Thyroid gland (tissue), 4 donors: ENCODE data around the gene SLC25A45. TPM values are rescaled to one million over a fixed set of nuclear protein-coding genes. Genes with fewer than 3 reads are reported as not detected.
A peak's percentile ranks its signal among the peaks of the same experiment; 100 is the strongest.

Experiments
- DNase-seq, 2 donors: peaks; one replicate each; pipeline ENCODE4 v3.0.0-alpha.2; 2019
- H3K27ac ChIP-seq, 3 donors: fragments of 200-600 bp; sonication (generic); 1 replicate in 2 of 3; 2 replicates in 1 of 3; pipeline ENCODE4 v1.5.1; 2016 to 2019; ENCODE audit warnings: mild to moderate bottlenecking in 1 of 3, moderate library complexity in 1 of 3
- H3K27me3 ChIP-seq: fragments of 200-600 bp; sonication (generic); one replicate; pipeline ENCODE4 v1.5.1; 2019
- H3K36me3 ChIP-seq, 2 donors: fragments of 200-600 bp; sonication (generic); one replicate each; pipeline ENCODE4 v1.5.1; 2016 to 2019
- H3K4me1 ChIP-seq, 2 donors: fragments of 200-600 bp; sonication (generic); one replicate each; pipeline ENCODE4 v1.5.1; 2017 to 2019
- H3K4me3 ChIP-seq, 3 donors: fragments of 200-600 bp; sonication (generic); replicated peaks in 1 of 3; 1 replicate in 2 of 3; 2 replicates in 1 of 3; pipeline ENCODE4 v1.5.1; 2016; ENCODE audit warnings: mild to moderate bottlenecking in 1 of 3
- H3K9me3 ChIP-seq: fragments of 200-600 bp; sonication (generic); one replicate; pipeline ENCODE4 v1.5.1; 2017
- POLR2A ChIP-seq, 2 donors: fragments of 450-650 bp; IDR thresholded peaks; one replicate each; pipeline ENCODE4 v1.6.1; 2017; ENCODE audit warnings: antibody characterized with exemption in 2 of 2, mild to moderate bottlenecking in 2 of 2, moderate library complexity in 1 of 2
- WGBS, 2 donors: methylation state at CpG; one replicate each; pipeline ENCODE4 v1.1.5; 2017; 5-methylcytosine and 5-hydroxymethylcytosine counted together
- intact Hi-C: fragments of 100-400 bp; cut with DNase I; formaldehyde crosslinking; loops from one replicate; pipeline ENCODE4 v1.15.1; 2023
- total RNA-seq, 4 donors: library from RNA; depleted of rRNA; stranded (reverse); fragments of >200 nt; gene quantifications; one replicate each; pipeline ENCODE4 v1.2.3, GENCODE V29; 2016
- TF ChIP-seq, protein P1 (sequence below), 6 experiments: fragments of 200-600 bp in 3 of 6; fragments of 450-650 bp in 3 of 6; sonication (generic) in 3 of 6; IDR thresholded peaks; one replicate each; pipeline ENCODE4 v1.5.1; 2016 to 2019; ENCODE audit warnings: antibody characterized with exemption in 6 of 6, mild to moderate bottlenecking in 2 of 6, inconsistent platforms in 1 of 6, moderate library complexity in 1 of 6

SLC25A45 gene
- total RNA-seq, 4 donors from 2014 or later = 13.0 to 28.0 (median 20.9) TPM

DNA sequence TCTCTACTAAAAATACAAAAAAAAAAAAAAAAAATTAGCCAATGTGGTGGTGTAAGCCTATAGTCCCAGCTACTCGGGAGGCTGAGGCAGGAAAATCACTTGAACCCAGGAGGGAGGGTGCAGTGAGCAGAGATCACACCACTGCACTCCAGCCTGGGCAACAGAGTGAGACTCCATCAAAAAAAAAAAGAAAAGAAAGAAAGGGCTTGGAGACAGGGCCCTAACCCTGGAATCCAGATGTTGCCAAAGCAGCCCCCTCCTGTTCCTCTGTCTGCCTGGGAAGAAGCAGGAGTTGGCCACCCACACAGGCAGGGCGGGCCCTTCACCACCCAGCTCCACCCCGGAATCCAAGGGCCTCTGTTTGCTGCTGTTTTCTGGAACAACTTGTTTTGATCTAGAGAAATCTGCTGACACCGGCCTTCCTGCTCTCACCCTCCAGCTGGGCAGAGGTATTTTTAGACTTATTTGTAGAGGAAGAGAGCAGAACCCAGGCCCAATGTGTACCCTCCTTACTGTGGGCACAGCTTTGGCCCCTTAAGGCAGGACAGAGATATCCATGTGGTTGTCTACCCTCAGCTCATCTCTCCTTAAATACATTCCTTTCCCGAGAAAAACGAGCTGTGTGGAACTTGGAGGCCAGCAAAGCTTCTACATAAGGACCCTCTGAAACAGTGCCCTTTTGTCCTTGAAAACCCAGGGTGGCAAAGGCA lies 37.5 kb upstream of the SLC25A45 start:
- intact Hi-C loops = loop anchor here (5.0 kb wide), 2 partner anchors 38 to 92 kb away; partner anchors contain the start of gene SLC25A45
- DNase-seq = peak; percentile 97 to 98
- Histone ChIP-seq H3K4me3 (peak overlapping the region in 1 of 3 donors; percentile 38), H3K4me1 (peaks cover 53 to 56% of the 10 kb centered on the region in 2 donors), H3K27ac (peak overlapping the region; percentile 98 to 100 (median 100)), H3K36me3 (peaks cover 10 to 22% of the 10 kb centered on the region in 2 donors), H3K9me3 (no peaks in the 10 kb centered on the region), H3K27me3 (no peaks in the 10 kb centered on the region)
- 0 to 1% methylated on average over 6 of the region's 6 CpGs for WGBS, 2 donors
- peak in 1 of 2 donors; percentile 89 for TF ChIP-seq POLR2A (IDR thresholded peaks at IDR 0.05)
- TF ChIP-seq, protein P1, sequence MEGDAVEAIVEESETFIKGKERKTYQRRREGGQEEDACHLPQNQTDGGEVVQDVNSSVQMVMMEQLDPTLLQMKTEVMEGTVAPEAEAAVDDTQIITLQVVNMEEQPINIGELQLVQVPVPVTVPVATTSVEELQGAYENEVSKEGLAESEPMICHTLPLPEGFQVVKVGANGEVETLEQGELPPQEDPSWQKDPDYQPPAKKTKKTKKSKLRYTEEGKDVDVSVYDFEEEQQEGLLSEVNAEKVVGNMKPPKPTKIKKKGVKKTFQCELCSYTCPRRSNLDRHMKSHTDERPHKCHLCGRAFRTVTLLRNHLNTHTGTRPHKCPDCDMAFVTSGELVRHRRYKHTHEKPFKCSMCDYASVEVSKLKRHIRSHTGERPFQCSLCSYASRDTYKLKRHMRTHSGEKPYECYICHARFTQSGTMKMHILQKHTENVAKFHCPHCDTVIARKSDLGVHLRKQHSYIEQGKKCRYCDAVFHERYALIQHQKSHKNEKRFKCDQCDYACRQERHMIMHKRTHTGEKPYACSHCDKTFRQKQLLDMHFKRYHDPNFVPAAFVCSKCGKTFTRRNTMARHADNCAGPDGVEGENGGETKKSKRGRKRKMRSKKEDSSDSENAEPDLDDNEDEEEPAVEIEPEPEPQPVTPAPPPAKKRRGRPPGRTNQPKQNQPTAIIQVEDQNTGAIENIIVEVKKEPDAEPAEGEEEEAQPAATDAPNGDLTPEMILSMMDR (IDR thresholded peaks at IDR 0.05) = no peak

DNA sequence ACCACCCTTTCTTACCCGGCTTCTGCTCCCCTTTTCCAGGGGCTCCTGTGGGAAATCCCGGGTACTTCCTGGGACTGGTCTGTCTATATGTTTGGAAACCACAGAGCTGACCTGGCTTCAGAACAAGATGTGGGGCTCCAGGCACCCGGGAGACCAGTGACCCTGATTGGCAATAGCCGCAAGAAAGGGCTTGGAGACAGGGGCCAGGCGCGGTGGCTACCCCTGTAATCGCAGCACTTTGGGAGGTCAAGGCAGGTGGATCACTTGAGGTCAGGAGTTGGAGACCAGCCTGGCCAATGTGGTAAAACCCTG lies 37.0 kb upstream of the SLC25A45 start:
- DNase-seq = no peak
- peaks cover 5 to 17% of the 10 kb centered on the region in 2 donors for H3K36me3 ChIP-seq
- no peaks in the 10 kb centered on the region for H3K27me3 ChIP-seq
- 33 to 35% methylated on average over 7 of the region's 7 CpGs for WGBS, 2 donors
- no peak for TF ChIP-seq POLR2A (IDR thresholded peaks at IDR 0.05)
- TF ChIP-seq, protein P1 (IDR thresholded peaks at IDR 0.05) = no peak
- peaks cover 53 to 56% of the 10 kb centered on the region in 2 donors for H3K4me1 ChIP-seq
- no peaks in the 10 kb centered on the region for H3K9me3 ChIP-seq
- H3K27ac ChIP-seq = peak overlapping the region; percentile 98 to 100 (median 100)
- intact Hi-C loops = loop anchor here (5.0 kb wide), 2 partner anchors 37 to 93 kb away; partner anchors contain the start of gene SLC25A45
- peak overlapping the region in 1 of 3 donors; percentile 38 for H3K4me3 ChIP-seq

DNA sequence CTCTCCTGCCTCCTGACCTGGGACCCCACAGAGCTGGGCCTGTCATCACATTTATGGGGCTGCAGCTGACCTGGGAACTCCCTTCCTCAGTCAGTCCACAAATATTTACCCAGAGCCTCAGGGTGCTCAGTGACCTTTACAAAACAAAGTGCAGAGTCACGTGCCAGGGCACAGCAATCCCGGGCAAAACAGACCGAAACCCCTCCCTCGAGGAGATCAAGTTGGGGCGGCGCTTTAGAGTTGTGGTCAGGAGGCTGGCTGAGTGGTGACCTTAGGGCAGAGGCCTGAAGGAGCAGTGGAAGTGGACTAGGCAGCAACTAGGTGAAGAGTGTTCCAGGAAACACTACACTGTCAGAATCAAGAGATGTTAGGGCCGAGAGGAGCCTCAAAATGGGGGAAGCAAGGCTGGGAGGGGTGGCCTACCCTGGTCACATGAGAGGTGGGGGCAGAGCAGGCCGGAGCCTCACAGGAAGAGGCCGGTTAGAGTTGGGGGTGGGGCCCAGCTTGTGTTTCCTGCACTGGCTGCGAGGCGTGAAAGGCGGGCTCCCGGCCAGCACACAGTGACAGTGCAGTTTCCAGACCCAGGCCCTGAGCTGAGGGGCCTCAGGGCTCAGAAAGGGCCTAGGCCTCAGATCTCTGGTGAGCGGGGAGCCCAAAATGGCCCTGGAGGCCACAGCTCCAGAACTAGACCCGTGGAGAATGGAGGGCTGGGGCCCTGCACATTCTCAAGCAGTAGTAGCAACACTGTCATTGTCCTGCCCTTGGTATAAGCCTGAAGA lies 36.4 kb upstream of the SLC25A45 start:
- peak overlapping the region; percentile 98 to 100 (median 100) for H3K27ac ChIP-seq
- intact Hi-C loops = loop anchor here (5.0 kb wide), 2 partner anchors 37 to 93 kb away; partner anchors contain the start of gene SLC25A45
- H3K36me3 ChIP-seq = peaks cover 0 to 11% of the 10 kb centered on the region in 2 donors
- 0 to 5% methylated on average over 15 of the region's 15 CpGs for WGBS, 2 donors
- no peaks in the 10 kb centered on the region for H3K9me3 ChIP-seq
- TF ChIP-seq, protein P1 (IDR thresholded peaks at IDR 0.05) = no peak
- TF ChIP-seq POLR2A (IDR thresholded peaks at IDR 0.05) = peak; percentile 46 to 75
- DNase-seq = peak; percentile 99 to 100
- no peaks in the 10 kb centered on the region for H3K27me3 ChIP-seq
- H3K4me3 ChIP-seq = peak overlapping the region in 1 of 3 donors; percentile 38
- peaks cover 53 to 56% of the 10 kb centered on the region in 2 donors for H3K4me1 ChIP-seq

DNA sequence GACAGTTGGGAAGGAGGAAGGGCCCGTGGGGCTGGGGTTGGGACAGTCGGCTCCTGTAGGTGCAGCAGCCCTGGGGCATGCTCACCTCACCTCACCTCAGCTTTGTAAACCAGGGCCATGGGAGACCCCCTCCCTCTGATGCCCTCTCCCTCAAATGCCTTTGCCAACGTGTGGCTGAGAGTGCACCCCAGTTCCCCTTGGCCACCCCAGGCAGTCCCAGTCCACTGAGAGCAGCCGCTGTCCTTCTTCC lies 35.9 kb upstream of the SLC25A45 start:
- H3K9me3 ChIP-seq = no peaks in the 10 kb centered on the region
- peaks cover 0 to 6% of the 10 kb centered on the region in 2 donors for H3K36me3 ChIP-seq
- H3K4me3 ChIP-seq = peak overlapping the region in 1 of 3 donors; percentile 38
- intact Hi-C loops = loop anchor here (5.0 kb wide), 2 partner anchors 36 to 94 kb away; partner anchors contain the start of gene SLC25A45
- 0 to 4% methylated on average over 1 to 4 of the region's 4 CpGs for WGBS, 2 donors
- peaks cover 53 to 56% of the 10 kb centered on the region in 2 donors for H3K4me1 ChIP-seq
- peak overlapping the region; percentile 98 to 100 (median 100) for H3K27ac ChIP-seq
- H3K27me3 ChIP-seq = no peaks in the 10 kb centered on the region
- TF ChIP-seq, protein P1 (IDR thresholded peaks at IDR 0.05) = no peak
- no peak for TF ChIP-seq POLR2A (IDR thresholded peaks at IDR 0.05)
- no peak for DNase-seq
